SK-MEL-5 (cell line): ENCODE results near the gene EGFL8. TPM values are rescaled to one million over a fixed set of nuclear protein-coding genes. Genes with fewer than 3 reads are reported as not detected.
"Not testable (repeated sequence)": the region's sequence is repeated elsewhere in the genome, so short reads cannot be mapped to it uniquely, and the experiment has no call there.

Experiments
- DNase-seq: peaks from one replicate; pipeline ENCODE4 v3.0.0-alpha.2; 2016; ENCODE audit warnings: low read depth, low spot score
- in situ Hi-C: cut with HindIII; loops from 2 replicates; pipeline ENCODE4 v1.10.0; 2016; ENCODE audit warnings: low sequenced_read_pairs, high pct_unique_total_duplicates, low pct_unique_long_range_greater_than_20kb
- total RNA-seq: library from RNA; depleted of rRNA; stranded (reverse); fragments of >200 nt; shearing (Covaris generic); gene quantifications from 2 replicates; pipeline ENCODE4 v1.2.3, GENCODE V29; 2014

The EGFL8 gene
- total RNA-seq, 1 experiment from 2014 or later = 11.4 TPM

DNA sequence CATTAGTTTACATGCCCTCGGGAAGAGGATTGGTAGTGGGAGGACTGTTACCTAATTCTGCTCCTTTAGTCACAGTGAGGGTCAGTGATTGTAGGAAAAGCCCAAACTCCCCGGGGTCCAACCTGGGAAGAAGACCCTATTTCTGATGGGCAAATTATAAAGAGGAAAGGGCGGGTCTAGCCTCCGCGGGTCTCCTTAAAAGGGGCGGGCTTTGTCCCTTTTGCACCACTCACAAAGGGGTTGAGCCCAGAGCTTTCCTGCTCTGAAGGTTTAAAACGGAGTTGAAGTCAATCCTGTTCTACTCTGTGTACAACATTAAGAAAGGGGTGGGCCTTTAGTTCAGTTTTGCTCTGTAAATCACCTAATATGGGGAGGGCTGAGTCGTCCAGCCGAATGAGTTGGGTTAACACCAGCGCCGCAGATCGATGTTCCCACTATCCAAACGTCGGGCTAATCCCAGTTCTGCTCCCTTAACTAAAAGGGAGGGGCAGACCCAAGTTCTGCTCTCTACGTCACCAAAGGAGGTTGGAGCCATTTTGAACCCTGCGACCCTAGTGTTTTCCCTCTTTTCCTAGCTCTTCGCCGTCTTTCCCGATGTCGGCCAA is 12.9 kb downstream of the EGFL8 start:
- in situ Hi-C loops = no loop called here

DNA sequence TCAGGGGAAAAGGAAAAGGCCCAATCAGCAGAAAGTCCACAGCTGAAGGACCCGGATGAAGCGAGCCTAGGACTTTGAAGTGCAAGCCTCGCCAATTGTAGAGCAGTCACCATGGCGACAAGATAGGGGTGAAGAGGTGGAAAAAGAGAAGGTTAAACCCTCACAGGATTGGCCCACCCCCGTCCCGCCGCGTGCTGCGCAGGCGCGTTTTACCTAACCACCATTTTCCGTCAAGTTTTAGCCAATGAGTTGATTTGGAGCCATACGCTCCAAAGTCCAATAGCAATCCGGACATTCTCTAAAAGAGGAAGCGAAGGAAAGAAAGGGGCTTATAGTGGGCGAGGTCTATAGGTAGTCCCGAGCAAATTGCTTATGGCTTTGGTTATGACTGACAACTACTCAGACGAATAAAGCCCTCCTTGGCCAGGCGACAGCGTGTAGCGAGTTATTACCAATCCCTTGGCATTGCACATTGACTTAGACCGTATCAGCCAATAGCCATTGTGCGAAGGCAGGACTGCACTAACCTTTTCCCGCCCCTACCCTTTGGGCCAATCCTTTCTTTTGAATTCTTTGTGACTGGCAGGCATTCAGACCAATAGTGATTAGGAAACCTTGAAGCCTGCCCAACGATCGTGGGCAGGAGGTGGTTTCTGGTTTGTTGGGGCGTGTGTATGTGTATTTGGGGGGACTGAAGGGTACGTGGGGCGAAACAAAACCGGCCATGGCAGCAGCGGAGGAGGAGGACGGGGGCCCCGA is 13.6 kb downstream of the EGFL8 start, which contains the start of gene RNF5:
Gene RNF5 (plus strand): TSS at position 618 of the 759 bp plus-strand sequence. CDS start 107 bp downstream, at position 725.
- in situ Hi-C loops = no loop called here
- DNase-seq = peak; percentile 98

More for the DNA sequence above, 12.9 kb downstream of the EGFL8 start:
- peak; percentile 38 for DNase-seq

DNA sequence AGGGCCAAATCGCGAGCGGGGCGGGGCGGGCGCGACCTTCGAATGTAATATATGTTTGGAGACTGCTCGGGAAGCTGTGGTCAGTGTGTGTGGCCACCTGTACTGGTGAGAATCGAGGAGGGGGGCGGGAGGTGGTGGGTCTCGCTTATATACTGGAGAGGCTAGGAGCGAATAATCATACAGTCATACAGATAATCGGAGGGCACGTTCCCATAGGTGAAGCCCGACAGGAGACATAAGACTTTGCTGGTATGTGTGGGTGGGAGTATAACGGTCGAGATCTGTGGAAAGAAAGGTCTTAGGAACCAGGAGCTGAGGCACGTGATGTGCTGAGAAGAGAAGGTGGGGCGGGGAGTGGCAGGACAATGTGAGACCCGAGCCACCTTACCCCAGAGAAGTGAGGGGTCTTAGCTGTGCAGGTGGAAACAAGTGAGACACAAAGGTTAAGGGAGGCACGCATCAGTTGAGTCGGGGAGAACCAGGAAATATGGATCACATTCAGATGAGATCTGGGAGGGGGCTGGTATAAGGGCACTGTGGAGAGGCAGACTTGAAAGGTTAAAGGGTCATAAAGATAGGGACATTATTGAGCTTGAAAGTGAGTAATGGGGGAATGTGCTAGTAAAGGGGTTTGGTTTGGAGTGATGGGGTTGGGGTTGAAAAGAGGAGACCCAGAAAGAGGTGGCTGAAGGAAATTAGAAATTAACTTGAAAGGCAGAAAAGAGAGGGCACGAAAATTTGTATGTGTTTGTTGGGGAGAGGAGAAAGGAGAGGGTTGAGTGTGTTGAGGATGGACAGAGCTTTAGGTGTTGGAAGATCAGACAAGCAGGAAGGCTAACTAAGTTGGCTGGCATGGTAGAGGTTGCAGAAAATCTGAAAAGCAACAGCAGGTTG is 14.4 kb downstream of the EGFL8 start:
- in situ Hi-C loops = no loop called here
- no peak for DNase-seq

DNA sequence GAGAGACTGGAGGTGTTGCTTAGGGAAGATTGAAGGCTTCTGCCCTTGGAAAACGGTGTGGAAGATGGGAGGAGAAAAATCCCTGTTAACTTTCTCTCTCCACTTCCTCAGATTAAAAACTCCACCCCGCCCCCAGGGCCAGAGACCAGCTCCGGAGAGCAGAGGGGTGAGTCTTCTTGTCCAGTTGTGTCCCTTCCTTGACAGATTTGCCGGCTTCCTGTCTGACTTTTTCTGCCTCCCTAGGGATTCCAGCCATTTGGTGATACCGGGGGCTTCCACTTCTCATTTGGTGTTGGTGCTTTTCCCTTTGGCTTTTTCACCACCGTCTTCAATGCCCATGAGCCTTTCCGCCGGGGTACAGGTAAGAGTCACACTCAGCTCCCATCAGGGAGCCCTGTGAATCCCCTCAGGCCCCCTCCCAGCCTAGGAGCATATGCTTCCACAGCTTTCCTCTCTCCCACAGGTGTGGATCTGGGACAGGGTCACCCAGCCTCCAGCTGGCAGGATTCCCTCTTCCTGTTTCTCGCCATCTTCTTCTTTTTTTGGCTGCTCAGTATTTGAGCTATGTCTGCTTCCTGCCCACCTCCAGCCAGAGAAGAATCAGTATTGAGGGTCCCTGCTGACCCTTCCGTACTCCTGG is 15.5 kb downstream of the EGFL8 start:
- DNase-seq = no peak
- in situ Hi-C loops = no loop called here

DNA sequence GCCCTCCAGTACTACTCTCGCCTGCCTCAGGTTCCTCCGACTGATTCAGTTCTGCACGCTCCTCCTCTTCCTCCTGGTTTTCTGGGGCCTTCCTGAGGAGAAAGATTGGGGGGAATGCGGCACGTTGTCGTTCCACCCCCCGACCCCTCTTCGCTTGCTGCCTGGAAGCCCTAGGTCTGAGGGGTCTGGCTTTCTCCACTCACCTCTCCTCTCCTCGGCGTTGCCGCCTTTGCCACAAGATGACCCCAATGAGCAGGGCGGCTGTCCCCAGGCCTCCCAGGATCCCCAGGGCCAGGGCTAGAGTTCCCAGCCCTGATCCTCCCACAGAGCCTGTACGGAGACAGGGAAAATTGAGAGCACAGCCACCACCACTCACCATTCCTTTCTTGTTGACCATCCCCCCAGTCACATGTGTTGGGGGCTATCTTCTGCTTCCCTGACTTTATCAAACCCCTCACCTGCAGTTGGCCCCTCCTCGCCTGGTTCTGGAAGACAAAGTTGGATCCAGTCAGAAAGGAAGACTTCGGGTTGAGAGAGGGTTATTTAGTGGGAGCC is 16.8 kb downstream of the EGFL8 start:
- in situ Hi-C loops = no loop called here
- no peak for DNase-seq

DNA sequence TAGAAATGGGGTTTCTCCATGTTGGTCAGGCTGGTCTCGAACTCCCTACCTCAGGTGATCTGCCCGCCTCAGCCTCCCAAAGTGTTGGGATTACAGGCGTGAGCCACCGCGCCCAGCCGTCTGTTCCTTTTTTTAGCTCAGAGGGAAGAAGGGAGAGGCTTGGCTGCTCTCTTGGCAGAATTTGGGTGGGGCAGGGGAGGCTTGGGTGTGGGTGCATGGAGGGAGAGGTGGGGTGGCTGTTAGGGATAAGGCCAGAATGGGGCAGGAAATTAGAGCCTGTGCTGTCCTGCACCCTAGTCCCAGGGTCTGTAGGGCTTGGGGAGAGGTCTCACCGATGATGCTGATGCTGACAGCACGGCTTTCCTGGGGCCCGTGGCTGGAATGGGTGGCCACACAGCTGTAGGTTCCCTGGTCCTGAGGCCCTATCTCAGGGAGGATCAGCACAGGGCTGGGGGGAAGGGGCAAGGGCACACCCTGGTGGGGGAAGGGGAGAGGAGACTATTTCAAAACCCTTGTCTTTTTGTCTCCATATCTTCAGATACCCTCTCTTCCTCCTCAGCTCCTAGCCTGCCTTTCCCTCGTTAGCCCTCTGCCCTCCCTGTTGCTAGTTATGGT is 17.6 kb downstream of the EGFL8 start:
- in situ Hi-C loops = no loop called here
- no peak for DNase-seq

DNA sequence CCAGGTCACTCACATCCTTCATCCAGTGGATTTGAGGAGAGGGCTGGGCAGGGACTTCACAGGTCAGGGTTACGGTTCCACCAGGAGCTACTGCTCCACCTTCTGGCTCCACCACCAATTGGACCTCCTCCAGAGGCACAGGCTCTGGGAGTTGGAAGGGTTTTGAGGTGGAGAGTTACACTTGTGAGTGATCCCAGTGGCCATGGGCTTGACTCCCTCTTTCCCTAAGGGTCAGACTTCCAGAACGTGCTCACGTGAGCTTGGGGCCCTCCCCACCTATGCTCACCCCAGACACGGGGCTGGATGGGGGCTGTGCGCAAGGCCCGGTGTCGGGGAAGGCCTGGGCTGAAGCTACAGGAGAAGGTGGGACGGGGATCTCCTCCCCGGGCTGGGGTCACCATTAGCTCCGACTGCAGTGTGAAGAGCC is 18.2 kb downstream of the EGFL8 start:
- DNase-seq = no peak
- in situ Hi-C loops = no loop called here

DNA sequence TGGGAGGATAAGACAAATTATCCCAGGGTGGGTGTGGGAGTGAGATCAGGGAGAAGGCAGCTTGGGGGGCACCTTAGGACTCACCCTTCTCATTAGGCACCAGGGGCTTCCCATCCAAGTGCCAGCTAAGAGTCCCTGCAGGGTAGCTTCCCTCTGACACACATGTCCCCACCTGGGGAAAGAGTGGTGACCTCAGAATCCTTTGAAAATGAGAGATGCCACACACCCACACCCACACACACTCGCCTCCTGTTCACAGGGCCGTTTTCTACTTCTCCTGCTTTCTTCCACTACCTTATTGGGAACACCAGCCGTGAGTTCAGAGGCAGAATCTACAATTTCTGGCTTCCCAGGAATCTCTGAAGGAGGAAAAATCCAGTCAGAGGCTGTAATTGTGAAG is 18.6 kb downstream of the EGFL8 start:
- no peak for DNase-seq
- in situ Hi-C loops = no loop called here

DNA sequence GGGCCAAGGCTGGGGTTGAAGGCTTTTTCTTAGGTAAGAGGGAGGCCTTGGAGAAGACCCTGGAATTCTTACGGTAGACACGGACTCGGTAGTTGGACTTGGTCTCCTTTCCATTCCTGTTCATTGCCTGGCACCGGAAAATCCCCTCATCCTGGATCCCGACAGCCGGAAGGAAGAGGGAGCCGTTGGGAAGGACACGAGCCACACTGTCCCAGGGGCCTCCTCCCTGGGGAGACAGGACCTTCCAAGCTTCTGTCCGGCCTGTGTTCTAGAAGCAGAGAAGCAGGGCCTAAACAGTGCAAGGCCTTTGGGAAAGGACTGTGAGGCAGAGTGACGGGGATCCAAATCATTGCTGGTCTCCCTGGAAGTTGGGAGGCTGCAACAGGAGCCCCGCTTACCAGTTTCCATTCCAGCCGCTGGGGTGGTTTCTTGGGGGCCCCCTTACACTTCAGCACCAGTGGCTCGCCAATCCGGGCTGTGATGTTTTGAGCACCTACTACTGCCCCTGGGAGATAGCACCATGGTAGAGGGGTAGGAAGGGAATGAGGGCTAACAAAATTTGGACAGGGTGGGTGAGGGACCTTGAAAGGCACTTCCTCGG is 19.2 kb downstream of the EGFL8 start:
- in situ Hi-C loops = no loop called here
- DNase-seq = no peak

DNA sequence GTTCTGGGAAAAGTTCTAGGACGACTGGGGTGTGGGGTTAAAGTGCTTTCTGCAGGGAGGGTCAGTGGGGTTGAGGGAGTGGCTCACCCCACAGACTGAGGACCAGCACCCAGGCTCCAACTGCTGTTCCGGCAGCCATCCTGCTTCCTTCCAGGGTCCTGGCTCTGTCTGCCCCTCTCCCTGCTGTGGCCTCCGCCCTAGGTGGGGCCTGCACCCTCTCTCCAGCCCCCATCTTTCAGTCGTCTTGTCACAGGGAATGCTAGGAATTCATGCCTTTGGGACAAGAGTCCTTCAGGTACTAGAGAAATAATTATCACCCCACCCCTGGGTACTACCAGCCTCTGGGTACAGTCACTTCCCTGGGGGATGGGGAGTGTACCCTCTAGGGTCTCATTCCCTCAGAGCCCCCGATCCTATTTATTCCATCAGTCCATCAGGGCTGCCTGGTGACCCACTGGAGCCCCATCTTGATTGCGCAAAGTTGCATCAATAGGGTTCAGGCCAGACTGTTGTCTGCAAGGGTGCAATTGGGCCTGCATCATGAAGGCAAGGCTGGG is 19.8 kb downstream of the EGFL8 start, which contains the start of gene AGER:
Gene AGER (minus strand): TSS at position 170 of the 557 bp plus-strand sequence. CDS start 31 bp downstream, at position 139.
- in situ Hi-C loops = no loop called here
- DNase-seq = no peak

DNA sequence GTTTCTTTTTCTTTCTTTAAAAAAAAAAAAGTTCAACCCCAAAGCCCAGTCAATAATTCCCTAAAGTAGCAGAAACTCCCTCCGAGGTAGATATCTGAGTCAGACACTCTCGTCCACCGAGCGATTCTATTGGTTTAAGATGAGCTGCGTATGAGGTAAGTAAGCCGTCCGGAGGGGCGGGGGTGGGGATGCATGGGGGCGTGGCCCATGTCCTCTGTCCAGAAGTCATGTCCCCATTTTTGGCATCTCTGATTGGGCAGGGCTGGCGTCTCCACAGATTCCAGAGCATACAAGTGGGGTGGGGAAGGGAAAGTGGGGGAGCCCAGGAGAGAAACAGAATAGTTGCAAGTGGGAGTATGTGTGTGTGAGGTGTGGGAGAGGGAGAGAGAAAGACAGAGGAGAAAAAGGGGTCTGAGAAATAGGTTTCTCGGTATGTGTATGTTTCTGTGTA is 21.3 kb downstream of the EGFL8 start:
- peak; percentile 86 for DNase-seq
- in situ Hi-C loops = not testable (repeated sequence)

DNA sequence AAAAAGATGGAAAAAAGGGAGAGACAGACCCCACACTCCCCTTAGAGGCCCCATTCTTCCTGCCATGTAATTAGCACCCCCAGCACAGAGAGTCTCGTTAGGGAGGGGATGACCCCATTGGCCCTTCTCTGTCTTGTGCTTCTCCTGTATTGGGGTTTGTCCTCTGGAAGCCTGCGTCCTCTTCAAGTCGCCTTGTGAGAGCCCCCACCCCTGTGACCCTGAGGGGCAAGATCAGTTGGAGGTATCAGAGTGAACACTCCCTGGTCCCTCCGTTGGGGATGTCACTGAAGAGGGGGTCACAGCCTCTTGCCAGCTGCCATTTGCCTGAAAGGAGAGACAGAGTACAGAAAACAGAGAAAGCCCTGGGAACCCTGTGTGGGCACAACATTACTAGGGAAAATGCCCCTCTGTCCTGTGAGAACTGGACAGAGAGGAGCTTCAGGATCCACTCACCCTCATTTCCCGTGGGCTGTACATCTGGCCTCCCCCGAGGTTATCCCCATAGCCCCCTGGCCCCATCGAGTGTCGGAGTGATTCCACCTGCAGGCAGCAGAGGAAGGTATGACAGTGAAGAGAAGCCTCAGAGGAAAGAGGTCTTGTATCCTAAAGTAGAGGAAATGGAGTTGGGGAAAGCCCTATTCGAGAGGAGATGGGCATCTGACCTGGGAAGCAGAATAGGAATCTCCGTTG is 21.9 kb downstream of the EGFL8 start:
- in situ Hi-C loops = not testable (repeated sequence)

DNA sequence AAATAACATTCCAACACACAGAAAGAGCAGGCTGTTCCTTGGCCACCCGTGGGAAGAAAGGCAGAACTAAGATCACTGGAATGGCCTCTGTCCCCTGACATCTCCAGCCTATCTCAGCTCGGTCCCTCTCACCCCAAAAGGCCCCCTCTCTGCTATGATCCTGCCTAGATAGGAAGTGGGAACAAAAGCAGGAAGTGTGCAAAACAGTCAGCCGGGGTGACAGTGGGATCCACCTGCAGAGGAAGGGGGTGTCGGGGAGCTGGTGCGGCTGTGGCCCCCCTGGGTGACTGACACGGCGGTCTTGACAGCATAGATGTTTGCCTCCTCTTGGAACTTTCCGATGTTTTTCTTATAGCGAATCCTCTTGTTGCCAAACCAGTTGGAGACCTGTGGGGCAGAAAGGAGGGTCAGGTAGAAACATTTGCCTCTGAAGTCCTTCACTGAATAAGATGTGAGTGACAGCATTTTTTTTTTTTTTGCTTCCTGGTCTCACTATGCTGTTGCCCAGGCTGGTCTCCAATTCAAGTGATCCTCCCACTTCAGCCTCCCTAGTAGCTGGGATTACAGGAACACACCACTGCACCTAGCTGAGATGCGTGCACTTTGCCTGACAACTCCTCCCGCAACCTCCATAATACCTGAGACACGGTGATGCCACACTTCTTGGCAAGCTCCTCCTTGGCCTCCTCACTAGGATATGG is 22.8 kb downstream of the EGFL8 start:
- DNase-seq = no peak
- in situ Hi-C loops = no loop called here

More for the DNA sequence above, 21.9 kb downstream of the EGFL8 start:
- not testable (repeated sequence) for DNase-seq

DNA sequence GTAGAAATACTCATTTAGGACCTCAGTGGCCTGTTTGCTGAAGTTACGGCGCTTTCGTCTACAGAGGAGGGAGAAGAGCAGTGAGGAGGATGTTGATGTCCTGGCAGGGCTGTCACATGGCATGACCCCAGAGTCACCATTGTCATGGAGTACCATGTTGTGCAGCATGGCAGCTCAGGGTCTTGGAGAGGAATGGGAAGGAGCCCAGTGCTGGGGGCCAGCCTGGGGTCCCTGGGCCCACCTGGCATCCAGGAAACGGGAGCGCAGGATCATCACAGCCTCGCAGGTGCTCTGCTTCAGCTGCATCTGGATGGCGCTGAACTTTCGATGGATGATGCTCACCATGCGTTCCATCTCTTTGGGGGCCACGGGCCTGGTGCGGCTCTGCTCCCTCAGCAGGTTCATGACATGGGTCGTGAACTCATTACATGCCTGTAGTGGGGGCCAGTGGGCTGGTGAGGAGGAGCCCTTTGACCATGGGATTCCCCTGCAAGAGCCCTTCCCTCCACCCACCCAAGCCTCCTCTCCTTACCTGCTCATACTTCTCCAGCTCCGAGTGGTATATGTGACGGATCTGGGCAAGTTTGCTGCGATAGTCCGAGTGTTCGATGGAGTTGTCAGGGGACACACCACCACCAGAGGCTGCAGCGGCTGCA is 23.5 kb downstream of the EGFL8 start:
- DNase-seq, in situ Hi-C loops: not testable (repeated sequence)
